Measurements from ENCODE around the gene ATXN1.

DNA sequence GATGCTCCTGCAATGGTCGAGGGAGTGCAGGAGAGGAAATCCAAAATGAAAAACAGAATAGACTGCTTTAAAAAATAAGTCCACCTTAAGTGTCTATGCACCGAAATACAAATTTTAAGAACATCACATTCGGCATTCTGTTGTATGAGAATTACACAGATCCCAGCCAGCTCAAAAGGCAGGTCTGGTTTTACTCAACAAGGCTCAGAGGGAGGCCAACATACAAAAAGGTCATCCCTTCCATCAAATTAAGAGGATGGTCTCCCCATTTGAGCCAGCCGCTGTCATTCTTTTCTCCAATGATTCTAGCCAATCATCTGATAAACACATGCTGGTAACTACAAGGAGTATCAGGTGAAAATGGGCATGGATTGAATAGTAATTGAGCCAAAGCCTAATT is 7.9 kb downstream of the ATXN1 start:
- TF ChIP-seq, protein P1, sequence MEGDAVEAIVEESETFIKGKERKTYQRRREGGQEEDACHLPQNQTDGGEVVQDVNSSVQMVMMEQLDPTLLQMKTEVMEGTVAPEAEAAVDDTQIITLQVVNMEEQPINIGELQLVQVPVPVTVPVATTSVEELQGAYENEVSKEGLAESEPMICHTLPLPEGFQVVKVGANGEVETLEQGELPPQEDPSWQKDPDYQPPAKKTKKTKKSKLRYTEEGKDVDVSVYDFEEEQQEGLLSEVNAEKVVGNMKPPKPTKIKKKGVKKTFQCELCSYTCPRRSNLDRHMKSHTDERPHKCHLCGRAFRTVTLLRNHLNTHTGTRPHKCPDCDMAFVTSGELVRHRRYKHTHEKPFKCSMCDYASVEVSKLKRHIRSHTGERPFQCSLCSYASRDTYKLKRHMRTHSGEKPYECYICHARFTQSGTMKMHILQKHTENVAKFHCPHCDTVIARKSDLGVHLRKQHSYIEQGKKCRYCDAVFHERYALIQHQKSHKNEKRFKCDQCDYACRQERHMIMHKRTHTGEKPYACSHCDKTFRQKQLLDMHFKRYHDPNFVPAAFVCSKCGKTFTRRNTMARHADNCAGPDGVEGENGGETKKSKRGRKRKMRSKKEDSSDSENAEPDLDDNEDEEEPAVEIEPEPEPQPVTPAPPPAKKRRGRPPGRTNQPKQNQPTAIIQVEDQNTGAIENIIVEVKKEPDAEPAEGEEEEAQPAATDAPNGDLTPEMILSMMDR (IDR thresholded peaks at IDR 0.05; ENCODE audit: low read depth, low read length) = no peak
- no peak for TF ChIP-seq EZH2phosphoT487 (IDR thresholded peaks at IDR 0.05; ENCODE audit: low read depth)
